Limb (tissue), 2 donors: ENCODE results near the gene SAE1.
A peak's percentile ranks its signal among the peaks of the same experiment; 100 is the strongest.
"Not testable (repeated sequence)": the region's sequence is repeated elsewhere in the genome, so short reads cannot be mapped to it uniquely, and the experiment has no call there.

Experiments used
- DNase-seq, 2 donors: peaks; one replicate each; pipeline ENCODE4 v3.0.0-alpha.2; 2016; ENCODE audit errors: extremely low spot score in 2 of 2

SAE1 gene

GRCh38 chr19:47239610-47240296 lies 109.1 kb downstream of the SAE1 start:
- peak in 1 of 2 donors; percentile 90 for DNase-seq

GRCh38 chr19:47240556-47240955 lies 109.9 kb downstream of the SAE1 start:
- no peak for DNase-seq

- peak in 1 of 2 donors; percentile 82 for DNase-seq
Measured at GRCh38 chr19:47240996-47241918, 110.6 kb downstream of the SAE1 start.

GRCh38 chr19:47241919-47242577 lies 111.4 kb downstream of the SAE1 start:
- DNase-seq, result no peak

GRCh38 chr19:47243364-47243775 lies 112.7 kb downstream of the SAE1 start:
- no peak for DNase-seq

- DNase-seq, result peak; percentile 92 to 95
Measured at GRCh38 chr19:47243776-47244547, 113.3 kb downstream of the SAE1 start.

GRCh38 chr19:47247308-47247990 lies 116.8 kb downstream of the SAE1 start:
- peak; percentile 71 to 89 for DNase-seq

GRCh38 chr19:47253016-47253415 lies 122.4 kb downstream of the SAE1 start:
- not testable (repeated sequence) for DNase-seq

- DNase-seq, result no peak
Measured at GRCh38 chr19:47253467-47253881, 122.8 kb downstream of the SAE1 start.

GRCh38 chr19:47253970-47254369 lies 123.3 kb downstream of the SAE1 start:
- DNase-seq, result no peak

GRCh38 chr19:47255879-47256692 lies 125.5 kb downstream of the SAE1 start, which contains the start of gene CCDC9:
Gene CCDC9, plus strand, starts transcription at chr19:47256525. Its CDS starts 1,876 bp downstream, at chr19:47258401.
- peak in 1 of 2 donors; percentile 96 for DNase-seq

- peak; percentile 100 for DNase-seq
Measured at GRCh38 chr19:47256693-47257410, 126.2 kb downstream of the SAE1 start.

GRCh38 chr19:47257411-47258169 lies 127.0 kb downstream of the SAE1 start:
- no peak for DNase-seq

- no peak for DNase-seq
Measured at GRCh38 chr19:47258434-47258833, 127.8 kb downstream of the SAE1 start.

- DNase-seq, result no peak
Measured at GRCh38 chr19:47258895-47259555, 128.4 kb downstream of the SAE1 start.
